IPS DF 6.9 (cell line): ENCODE results near the gene GRAMD2B.

Source experiments
- DNase-seq: peaks from one replicate; pipeline ENCODE4 v3.0.0-alpha.2; 2013; ENCODE audit warnings: low read depth, low spot score
- H3K27ac ChIP-seq: one replicate; pipeline ENCODE4 v1.5.1; 2013; ENCODE audit warnings: low read length, control low read depth
- H3K27me3 ChIP-seq: 2 replicates; pipeline ENCODE4 v1.6.1; 2013; ENCODE audit warnings: mild to moderate bottlenecking, low read length; ENCODE audit not compliant: control insufficient read depth, insufficient read depth
- H3K36me3 ChIP-seq: 2 replicates; pipeline ENCODE4 v1.6.1; 2013; ENCODE audit warnings: low read length; ENCODE audit not compliant: control insufficient read depth, insufficient read depth
- H3K4me1 ChIP-seq: 2 replicates; pipeline ENCODE4 v1.6.1; 2013; ENCODE audit warnings: low read length; ENCODE audit not compliant: control insufficient read depth, insufficient read depth
- H3K4me3 ChIP-seq: 2 replicates; pipeline ENCODE4 v1.5.1; 2013; ENCODE audit warnings: mild to moderate bottlenecking, low read length
- H3K9me3 ChIP-seq: 2 replicates; pipeline ENCODE4 v1.6.1; 2013; ENCODE audit warnings: low read length, inconsistent platforms; ENCODE audit not compliant: control insufficient read depth, insufficient read depth
- WGBS: extraction: QIAGEN DNeasy Blood & Tissue Kit; methylation state at CpG from one replicate; pipeline ENCODE4 v1.1.7; 2013; ENCODE audit warnings: mixed read lengths, missing lambda C conversion rate; ENCODE audit not compliant: insufficient read length, insufficient coverage; 5-methylcytosine and 5-hydroxymethylcytosine counted together

GRAMD2B gene

GRCh38 chr5:126410623-126411022, 12.6 kb upstream of the GRAMD2B start:
- no CpG with 5 or more reads among the region's 2 CpGs for WGBS
- Histone ChIP-seq H3K9me3 (no peaks in the 10 kb centered on the region), H3K27ac (no peak overlapping the region), H3K36me3 (no peaks in the 10 kb centered on the region), H3K4me3 (no peak overlapping the region), H3K27me3 (no peaks in the 10 kb centered on the region), H3K4me1 (no peaks in the 10 kb centered on the region)
- no peak for DNase-seq

DNA sequence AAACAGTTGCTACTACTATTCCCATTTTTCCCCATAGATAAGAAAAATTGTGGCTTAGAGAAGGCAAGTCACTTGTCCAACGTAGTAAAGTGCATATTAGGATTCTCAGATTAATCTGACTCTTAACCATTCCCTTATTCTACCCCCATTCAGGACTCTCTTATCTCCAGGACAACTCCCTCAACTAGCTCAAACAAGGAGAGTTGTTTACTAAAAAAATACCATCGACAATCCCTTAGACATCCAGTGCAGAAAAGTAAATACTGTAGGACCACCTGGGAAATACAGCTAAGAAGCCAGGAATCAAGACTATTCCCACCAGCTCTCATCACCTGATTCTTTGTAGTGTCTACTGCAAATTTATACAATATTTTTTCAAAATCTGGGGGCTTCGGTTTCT, 9.4 kb upstream of the GRAMD2B start:
- no peaks in the 10 kb centered on the region for H3K27me3 ChIP-seq
- H3K9me3 ChIP-seq = no peaks in the 10 kb centered on the region
- H3K4me1 ChIP-seq = no peaks in the 10 kb centered on the region
- H3K27ac ChIP-seq = no peak overlapping the region
- H3K36me3 ChIP-seq = no peaks in the 10 kb centered on the region
- no peak overlapping the region for H3K4me3 ChIP-seq
- DNase-seq = no peak
- WGBS = no CpG with 5 or more reads among the region's 3 CpGs

DNA sequence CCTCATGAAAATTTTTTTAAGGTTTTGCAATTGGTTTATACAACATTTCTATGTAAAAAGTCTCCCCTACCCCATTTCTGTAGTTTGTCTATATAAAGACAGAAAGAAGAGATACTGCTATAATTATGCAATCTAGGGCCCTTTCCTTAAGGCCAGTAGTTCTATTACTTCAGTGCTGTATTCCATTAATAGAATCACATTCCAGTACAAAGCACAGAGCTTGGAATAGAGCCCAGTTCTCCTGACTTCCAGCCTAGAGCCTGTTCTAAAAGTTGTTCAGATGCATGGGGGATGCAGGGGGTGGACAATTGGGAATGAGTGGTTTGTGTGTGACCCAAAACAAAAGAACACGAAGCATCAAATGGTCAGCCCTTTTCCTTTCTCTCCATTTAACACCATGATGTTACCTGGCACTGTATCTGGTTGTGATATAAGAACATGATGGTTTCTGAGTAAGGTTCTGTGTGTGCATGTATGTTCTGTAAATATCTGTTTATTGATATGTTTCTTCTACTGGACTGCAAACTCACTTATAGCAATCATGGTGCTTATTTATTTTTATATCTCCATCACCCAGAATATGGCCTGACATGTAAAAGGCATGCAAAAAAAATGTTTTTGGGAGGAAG, 8.2 kb upstream of the GRAMD2B start:
- DNase-seq = no peak
- no peak overlapping the region for H3K4me3 ChIP-seq
- no peaks in the 10 kb centered on the region for H3K27me3 ChIP-seq
- H3K9me3 ChIP-seq = no peaks in the 10 kb centered on the region
- no peak overlapping the region for H3K27ac ChIP-seq
- H3K4me1 ChIP-seq = no peaks in the 10 kb centered on the region
- WGBS = no CpG with 5 or more reads among the region's 1 CpG
- no peaks in the 10 kb centered on the region for H3K36me3 ChIP-seq

GRCh38 chr5:126415789-126416188, 7.4 kb upstream of the GRAMD2B start:
- no peak overlapping the region for H3K27ac ChIP-seq
- no peaks in the 10 kb centered on the region for H3K36me3 ChIP-seq

GRCh38 chr5:126416266-126416925, 6.8 kb upstream of the GRAMD2B start:
- no CpG with 5 or more reads among the region's 4 CpGs for WGBS
- no peak overlapping the region for H3K4me3 ChIP-seq
- H3K4me1 ChIP-seq = no peaks in the 10 kb centered on the region
- no peaks in the 10 kb centered on the region for H3K9me3 ChIP-seq
- no peak for DNase-seq
- H3K36me3 ChIP-seq = no peaks in the 10 kb centered on the region
- no peak overlapping the region for H3K27ac ChIP-seq
- H3K27me3 ChIP-seq = no peaks in the 10 kb centered on the region

More at GRCh38 chr5:126415789-126416188, 7.4 kb upstream of the GRAMD2B start:
- Histone ChIP-seq H3K4me1 (no peaks in the 10 kb centered on the region), H3K27me3 (no peaks in the 10 kb centered on the region), H3K9me3 (no peaks in the 10 kb centered on the region), H3K4me3 (no peak overlapping the region)
- 100% methylated on average over 1 of the region's 4 CpGs for WGBS
- no peak for DNase-seq

- WGBS = no CpG with 5 or more reads among the region's 2 CpGs
- no peaks in the 10 kb centered on the region for H3K27me3 ChIP-seq
- no peaks in the 10 kb centered on the region for H3K4me1 ChIP-seq
- DNase-seq = no peak
- H3K9me3 ChIP-seq = no peaks in the 10 kb centered on the region
- no peak overlapping the region for H3K27ac ChIP-seq
- no peak overlapping the region for H3K4me3 ChIP-seq
- no peaks in the 10 kb centered on the region for H3K36me3 ChIP-seq
Measured at GRCh38 chr5:126417178-126417577, 6.0 kb upstream of the GRAMD2B start.

- no peaks in the 10 kb centered on the region for H3K9me3 ChIP-seq
- WGBS = no CpG with 5 or more reads among the region's 5 CpGs
Measured at GRCh38 chr5:126419102-126419501, 4.1 kb upstream of the GRAMD2B start.

DNA sequence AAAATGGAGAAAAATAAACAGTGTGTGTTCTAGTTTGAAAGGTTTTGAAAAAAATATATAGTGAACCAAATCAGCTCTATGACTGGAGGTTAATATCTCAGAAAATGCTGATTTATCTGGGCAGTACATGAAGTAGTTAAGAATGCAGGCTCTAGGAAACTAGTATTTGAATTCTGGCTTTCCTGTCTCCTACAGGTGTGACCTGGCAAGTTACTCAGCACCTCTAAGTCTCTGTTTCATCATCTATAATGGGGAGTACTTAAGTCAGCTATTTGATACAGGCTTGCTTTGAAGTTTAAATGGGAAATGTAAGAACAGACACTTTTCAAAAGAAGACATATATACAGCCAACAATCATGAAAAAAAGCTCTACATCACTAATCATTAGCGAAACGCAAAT, 5.2 kb downstream of the GRAMD2B start:
- WGBS = no CpG with 5 or more reads among the region's 2 CpGs

More at GRCh38 chr5:126419102-126419501, 4.1 kb upstream of the GRAMD2B start:
- Histone ChIP-seq H3K4me3 (no peak overlapping the region), H3K27ac (no peak overlapping the region), H3K36me3 (no peaks in the 10 kb centered on the region), H3K4me1 (no peaks in the 10 kb centered on the region), H3K27me3 (no peaks in the 10 kb centered on the region)
- DNase-seq = no peak

DNA sequence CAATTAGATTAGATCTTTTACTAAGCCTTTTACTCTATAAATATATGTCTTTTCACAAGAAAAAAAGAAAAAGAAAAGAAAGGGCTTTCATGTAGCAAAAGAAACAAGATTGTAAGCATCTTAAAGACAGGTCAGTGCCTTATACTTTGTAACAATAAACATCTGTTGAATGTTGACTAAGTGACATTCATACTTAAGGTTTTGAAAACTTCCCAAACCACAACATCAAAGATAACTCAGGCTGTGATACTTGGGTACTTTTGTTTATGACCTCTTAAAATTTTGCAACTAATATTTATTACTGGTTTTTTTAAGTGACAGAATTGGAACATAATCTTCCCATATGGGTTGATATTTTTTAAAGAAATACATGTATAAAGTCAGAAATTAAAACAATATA, 7.4 kb downstream of the GRAMD2B start:
- H3K27me3 ChIP-seq = no peaks in the 10 kb centered on the region
- no peak for DNase-seq
- H3K27ac ChIP-seq = no peak overlapping the region
- no peaks in the 10 kb centered on the region for H3K36me3 ChIP-seq
- no peak overlapping the region for H3K4me3 ChIP-seq
- no peaks in the 10 kb centered on the region for H3K9me3 ChIP-seq
- no peaks in the 10 kb centered on the region for H3K4me1 ChIP-seq

More for the DNA sequence above, 5.2 kb downstream of the GRAMD2B start:
- Histone ChIP-seq H3K27me3 (no peaks in the 10 kb centered on the region), H3K27ac (no peak overlapping the region), H3K4me1 (no peaks in the 10 kb centered on the region), H3K9me3 (no peaks in the 10 kb centered on the region), H3K36me3 (no peaks in the 10 kb centered on the region), H3K4me3 (no peak overlapping the region)
- DNase-seq = no peak

DNA sequence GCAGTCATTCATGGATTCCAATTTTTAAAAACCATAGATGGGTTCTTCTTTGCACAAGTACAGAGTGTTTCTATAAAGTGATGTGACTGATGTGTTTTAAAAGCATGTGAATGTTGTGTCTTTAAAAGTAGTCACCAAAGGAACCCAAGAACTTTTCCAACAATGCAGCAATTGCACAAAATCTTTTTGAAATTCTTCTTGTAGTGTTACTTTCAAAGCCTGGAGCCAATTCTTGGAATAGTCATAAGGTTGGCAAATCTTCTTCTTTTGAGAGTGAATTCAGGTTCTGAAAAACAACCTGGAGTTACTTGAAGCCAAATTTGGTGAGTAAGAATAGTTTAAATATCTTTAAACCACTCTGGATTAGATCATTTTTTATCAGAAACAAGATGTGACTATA, 10.5 kb downstream of the GRAMD2B start:
- H3K27me3 ChIP-seq = no peaks in the 10 kb centered on the region
- H3K36me3 ChIP-seq = no peaks in the 10 kb centered on the region
- no peak overlapping the region for H3K4me3 ChIP-seq
- H3K4me1 ChIP-seq = no peaks in the 10 kb centered on the region
- H3K27ac ChIP-seq = no peak overlapping the region
- DNase-seq = no peak
- H3K9me3 ChIP-seq = no peaks in the 10 kb centered on the region

DNA sequence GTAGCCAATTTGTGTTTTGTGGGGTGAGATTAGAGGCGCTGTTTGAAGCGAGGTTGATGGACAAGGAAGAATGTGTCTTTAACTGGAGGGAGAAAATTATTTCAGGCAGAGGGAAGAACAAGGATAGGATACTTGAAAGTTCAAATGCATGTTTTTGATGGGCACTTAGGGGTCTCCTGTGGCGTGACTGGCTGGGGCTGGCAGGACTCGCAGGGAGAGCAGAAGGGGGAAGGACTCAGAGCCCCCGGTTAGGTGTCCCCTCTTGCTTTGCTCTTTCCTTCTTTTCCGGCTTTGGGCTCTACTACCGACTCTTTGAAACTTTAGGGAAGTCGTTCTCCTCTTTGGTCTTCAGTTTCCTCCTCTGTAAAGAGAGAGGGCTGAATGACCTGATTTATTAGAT, 12.1 kb downstream of the GRAMD2B start:
- H3K9me3 ChIP-seq = no peaks in the 10 kb centered on the region
- H3K27ac ChIP-seq = no peak overlapping the region
- DNase-seq = no peak
- WGBS = 100% methylated on average over 2 of the region's 8 CpGs
- no peaks in the 10 kb centered on the region for H3K4me1 ChIP-seq
- no peaks in the 10 kb centered on the region for H3K27me3 ChIP-seq
- no peaks in the 10 kb centered on the region for H3K36me3 ChIP-seq
- H3K4me3 ChIP-seq = no peak overlapping the region
